GM10847 (cell line): ENCODE measurements around the gene UBR3.

Experiments
- POLR2A ChIP-seq: IDR thresholded peaks from 2 replicates; pipeline ENCODE4 v1.6.1; 2011; ENCODE audit not compliant: insufficient read length; ENCODE audit errors: extremely low read depth

The UBR3 gene

GRCh38 chr2:169827272-169828140 lies at the start of gene UBR3:
Gene UBR3 (plus strand): TSS chr2:169827454. CDS start chr2:169827508, 54 bp downstream.
- TF ChIP-seq POLR2A: peak; percentile 68

- no peak for TF ChIP-seq POLR2A
These were observed 48.8 kb upstream of the UBR3 start for GRCh38 chr2:169778446-169778845.

- no peak for TF ChIP-seq POLR2A
These were observed 45.8 kb upstream of the UBR3 start for GRCh38 chr2:169781249-169782013.

- TF ChIP-seq POLR2A: no peak
These were observed 44.7 kb upstream of the UBR3 start for GRCh38 chr2:169782513-169782912.

GRCh38 chr2:169790581-169790980 lies 36.7 kb upstream of the UBR3 start:
- no peak for TF ChIP-seq POLR2A

GRCh38 chr2:169795181-169795580 lies 32.1 kb upstream of the UBR3 start:
- no peak for TF ChIP-seq POLR2A

- no peak for TF ChIP-seq POLR2A
These were observed 30.8 kb upstream of the UBR3 start for GRCh38 chr2:169796441-169796840.

- TF ChIP-seq POLR2A: no peak
These were observed 29.7 kb upstream of the UBR3 start for GRCh38 chr2:169797601-169798000.

GRCh38 chr2:169798397-169798717 lies 28.9 kb upstream of the UBR3 start:
- no peak for TF ChIP-seq POLR2A

- TF ChIP-seq POLR2A: peak; percentile 67
These were observed 28.3 kb upstream of the UBR3 start, which contains the start of gene SSB for GRCh38 chr2:169798718-169799592. Gene SSB (plus strand): TSS chr2:169798871. CDS start chr2:169800961, 2,090 bp downstream.

- TF ChIP-seq POLR2A: no peak
These were observed 23.8 kb upstream of the UBR3 start for GRCh38 chr2:169803480-169803879.

GRCh38 chr2:169806586-169806985 lies 20.7 kb upstream of the UBR3 start:
- TF ChIP-seq POLR2A: no peak

- TF ChIP-seq POLR2A: no peak
These were observed 19.0 kb upstream of the UBR3 start for GRCh38 chr2:169808221-169808620.

- TF ChIP-seq POLR2A: no peak
These were observed 11.4 kb upstream of the UBR3 start for GRCh38 chr2:169815849-169816248.

GRCh38 chr2:169818241-169818640 lies 9.0 kb upstream of the UBR3 start:
- no peak for TF ChIP-seq POLR2A
